Naive thymus-derived CD4-positive, alpha-beta T cell (primary cell): Measurements from ENCODE around the gene ABHD17B. TPM values are rescaled to one million over a fixed set of nuclear protein-coding genes. Genes with fewer than 3 reads are reported as not detected.
"Not testable (repeated sequence)": the region's sequence is repeated elsewhere in the genome, so short reads cannot be mapped to it uniquely, and the experiment has no call there.

Experiments
- ATAC-seq: fragments of 150-1000 bp; cut with Tn5 transposase; 2 replicates; pipeline ENCODE4 v1.10.0; 2021; ENCODE audit warnings: mild to moderate bottlenecking, moderate library complexity
- CTCF ChIA-PET: fragments of 350-600 bp; sonication (Branson Sonifier 250); formaldehyde crosslinking; loops from one replicate; lab custom pipeline; 2021; ENCODE audit warnings: antibody characterized with exemption; lab: Charles Lee
- POLR2A ChIA-PET: fragments of 350-600 bp; sonication (Branson Sonifier 250); formaldehyde crosslinking; loops from one replicate; lab custom pipeline; 2021; ENCODE audit warnings: antibody characterized with exemption, inconsistent platforms; lab: Charles Lee
- DNase-seq, 9 donors: peaks; one replicate each; pipeline versions ENCODE4 v3.0.0 to v3.0.0-alpha.2; 2020 to 2022; ENCODE audit warnings: mixed read lengths in 1 of 9
- H3K27ac ChIP-seq: one replicate; pipeline ENCODE4 v1.7.0; 2013; ENCODE audit warnings: mild to moderate bottlenecking, low read depth, low read length, moderate library complexity
- H3K27me3 ChIP-seq, 2 donors: one replicate each; pipeline ENCODE4 v1.7.0; 2013; ENCODE audit warnings: low read length in 2 of 2, mild to moderate bottlenecking in 2 of 2, moderate library complexity in 2 of 2; ENCODE audit not compliant: control insufficient read depth in 2 of 2, insufficient read depth in 2 of 2
- H3K36me3 ChIP-seq, 3 experiments: 1 replicate in 2 of 3; 2 replicates in 1 of 3; pipeline ENCODE4 v1.7.0; 2013; ENCODE audit warnings: low read length in 3 of 3, mild to moderate bottlenecking in 3 of 3, moderate library complexity in 1 of 3; ENCODE audit not compliant: insufficient read depth in 3 of 3, control insufficient read depth in 2 of 3
- H3K4me1 ChIP-seq, 2 donors: one replicate each; pipeline ENCODE4 v1.7.0; 2013; ENCODE audit warnings: low read length in 2 of 2, mild to moderate bottlenecking in 2 of 2, moderate library complexity in 1 of 2; ENCODE audit not compliant: control insufficient read depth in 2 of 2, insufficient read depth in 2 of 2
- H3K4me3 ChIP-seq: 2 replicates; pipeline ENCODE4 v1.7.0; 2013; ENCODE audit warnings: mild to moderate bottlenecking, low read length
- H3K9me3 ChIP-seq, 3 experiments: 1 replicate in 2 of 3; 2 replicates in 1 of 3; pipeline ENCODE4 v1.7.0; 2013; ENCODE audit warnings: low read length in 3 of 3; ENCODE audit not compliant: control insufficient read depth in 2 of 3
- H3K27ac Mint-ChIP-seq, 9 donors: one replicate each; pipeline ENCODE4 v1.8.0; 2020 to 2022; ENCODE audit warnings: mixed read lengths in 9 of 9, mild to moderate bottlenecking in 8 of 9, moderate library complexity in 5 of 9, inconsistent platforms in 2 of 9
- H3K27me3 Mint-ChIP-seq, 5 donors: one replicate each; pipeline ENCODE4 v1.8.0; 2021 to 2022; ENCODE audit warnings: mixed read lengths in 5 of 5, mild to moderate bottlenecking in 1 of 5
- H3K36me3 Mint-ChIP-seq, 5 donors: one replicate each; pipeline ENCODE4 v1.8.0; 2020 to 2022; ENCODE audit warnings: mixed read lengths in 5 of 5, mild to moderate bottlenecking in 3 of 5, inconsistent platforms in 1 of 5
- H3K4me1 Mint-ChIP-seq, 7 donors: one replicate each; pipeline ENCODE4 v1.8.0; 2020 to 2022; ENCODE audit warnings: mixed read lengths in 7 of 7, mild to moderate bottlenecking in 3 of 7, inconsistent platforms in 1 of 7
- H3K4me3 Mint-ChIP-seq, 10 donors: one replicate each; pipeline ENCODE4 v1.8.0; 2020 to 2022; ENCODE audit warnings: mild to moderate bottlenecking in 10 of 10, mixed read lengths in 10 of 10, moderate library complexity in 6 of 10, inconsistent platforms in 2 of 10
- H3K9me3 Mint-ChIP-seq, 11 donors: one replicate each; pipeline ENCODE4 v1.8.0; 2020 to 2022; ENCODE audit warnings: mixed read lengths in 11 of 11, mild to moderate bottlenecking in 4 of 11, inconsistent platforms in 1 of 11, moderate library complexity in 1 of 11
- intact Hi-C, 2 donors: fragments of 100-400 bp; cut with micrococcal nuclease; formaldehyde crosslinking; loops; one replicate each; pipeline ENCODE4 v1.15.1; 2023
- polyA plus RNA-seq, 2 donors: library from polyadenylated mRNA; unstranded; fragments of 300-500 nt; fragmentation: Illumina TruSeq; gene quantifications; one replicate each; pipeline ENCODE4 v1.2.3, GENCODE V29; 2021
- total RNA-seq, 6 experiments: library from RNA in 5 of 6; stranded (reverse) in 5 of 6; gene quantifications; 1 replicate in 5 of 6; 2 replicates in 1 of 6; pipeline ENCODE4 v1.2.3 and lab custom pipeline; 2021 to 2026

The ABHD17B gene
- total and polyA plus RNA-seq, 7 experiments from 2014 or later = 9.9 to 26.1 (median 19.4) TPM

GRCh38 chr9:71909887-71910649 is 925 bp downstream of the ABHD17B start:
- H3K27me3 ChIP-seq = peaks cover 0 to 3% of the 10 kb centered on the region in 2 donors
- peaks cover 0 to 5% (median 0%) of the 10 kb centered on the region in 3 experiments for H3K36me3 ChIP-seq
- peak overlapping the region; percentile 83 for H3K4me3 ChIP-seq
- peaks cover 15 to 22% of the 10 kb centered on the region in 2 donors for H3K4me1 ChIP-seq
- intact Hi-C loops = loop anchor here (2.0 to 10.0 kb wide), 7 partner anchors 53 to 1651 kb away; partner anchors contain the start of genes SMC5 (in 2 of the 2) and ZFAND5 (in 1 of the 2)
- DNase-seq = peak in 8 of 9 donors; percentile 15 to 62 (median 16)
- Mint-ChIP-seq H3K27ac (peak overlapping the region; percentile 65 to 90 (median 86)), H3K9me3 (no peaks in the 10 kb centered on the region), H3K27me3 (no peaks in the 10 kb centered on the region), H3K4me1 (peaks cover 41 to 86% (median 70%) of the 10 kb centered on the region in 7 donors), H3K36me3 (peaks cover 0 to 9% (median 5%) of the 10 kb centered on the region in 5 donors), H3K4me3 (peak overlapping the region; percentile 93 to 100 (median 100))
- ChIA-PET CTCF (interaction anchor here (0.7 to 1.2 kb wide), 3 partner anchors 91 to 307 kb away, joined by 3 to 8 read pairs (median 3); no protein-coding TSS in a partner anchor), POLR2A (interaction anchor here (0.6 to 2.1 kb wide), 3 partner anchors 8 to 160 kb away, joined by 7 to 12 read pairs (median 8); no protein-coding TSS in a partner anchor)
- H3K9me3 ChIP-seq = no peaks in the 10 kb centered on the region
- no peak for ATAC-seq
- H3K27ac ChIP-seq = peak overlapping the region; percentile 74

- no peaks in the 10 kb centered on the region for H3K27me3 Mint-ChIP-seq
- peak overlapping the region; percentile 93 to 100 (median 100) for H3K4me3 Mint-ChIP-seq
- Histone ChIP-seq H3K27ac (no peak overlapping the region), H3K36me3 (peaks cover 0 to 5% (median 0%) of the 10 kb centered on the region in 3 experiments), H3K4me1 (peaks cover 15 to 22% of the 10 kb centered on the region in 2 donors), H3K4me3 (peak overlapping the region; percentile 83), H3K9me3 (no peaks in the 10 kb centered on the region), H3K27me3 (peaks cover 0 to 3% of the 10 kb centered on the region in 2 donors)
- ChIA-PET CTCF (no interaction called here), POLR2A (no interaction called here)
- no peaks in the 10 kb centered on the region for H3K9me3 Mint-ChIP-seq
- intact Hi-C loops = no loop called here
- H3K4me1 Mint-ChIP-seq = peaks cover 47 to 88% (median 68%) of the 10 kb centered on the region in 7 donors
- no peak for ATAC-seq
- peak overlapping the region in 3 of 9 donors; percentile 25 to 86 (median 28) for H3K27ac Mint-ChIP-seq
- DNase-seq = no peak
- peaks cover 0 to 9% (median 5%) of the 10 kb centered on the region in 5 donors for H3K36me3 Mint-ChIP-seq
Observed at GRCh38 chr9:71908825-71909224, 2.2 kb downstream of the ABHD17B start.

GRCh38 chr9:71904076-71904475 is 6.9 kb downstream of the ABHD17B start:
- no peaks in the 10 kb centered on the region for H3K9me3 ChIP-seq
- Mint-ChIP-seq H3K4me1 (peaks cover 42 to 97% (median 71%) of the 10 kb centered on the region in 7 donors), H3K9me3 (no peaks in the 10 kb centered on the region), H3K36me3 (peaks cover 0 to 10% (median 4%) of the 10 kb centered on the region in 5 donors), H3K27me3 (no peaks in the 10 kb centered on the region), H3K27ac (peak overlapping the region in 1 of 9 donors; percentile 59), H3K4me3 (peak overlapping the region in 1 of 10 donors; percentile 9)
- ATAC-seq (no peak), DNase-seq (no peak)
- intact Hi-C loops = no loop called here
- H3K27ac ChIP-seq = no peak overlapping the region
- peaks cover 3 to 14% of the 10 kb centered on the region in 2 donors for H3K4me1 ChIP-seq
- no peak overlapping the region for H3K4me3 ChIP-seq
- H3K36me3 ChIP-seq = no peaks in the 10 kb centered on the region
- CTCF ChIA-PET = no interaction called here
- H3K27me3 ChIP-seq = no peaks in the 10 kb centered on the region
- POLR2A ChIA-PET = no interaction called here

GRCh38 chr9:71901695-71902597 is 9.0 kb downstream of the ABHD17B start:
- Mint-ChIP-seq H3K4me3 (peak overlapping the region in 8 of 10 donors; percentile 3 to 62 (median 31)), H3K27me3 (no peaks in the 10 kb centered on the region), H3K9me3 (peaks cover 0 to 2% (median 0%) of the 10 kb centered on the region in 11 donors), H3K27ac (peak overlapping the region in 8 of 9 donors; percentile 2 to 78 (median 50)), H3K36me3 (peaks cover 0 to 14% (median 4%) of the 10 kb centered on the region in 5 donors), H3K4me1 (peaks cover 41 to 97% (median 74%) of the 10 kb centered on the region in 7 donors)
- ChIA-PET CTCF (no interaction called here), POLR2A (interaction anchor here (0.5 to 1.6 kb wide), 2 partner anchors 9 to 25 kb away, joined by 3 to 8 read pairs; partner anchors contain the start of genes ABHD17B and C9orf85)
- H3K27me3 ChIP-seq = no peaks in the 10 kb centered on the region
- no peak overlapping the region for H3K4me3 ChIP-seq
- no peak overlapping the region for H3K27ac ChIP-seq
- DNase-seq (no peak), ATAC-seq (peak; percentile 29)
- H3K4me1 ChIP-seq = peaks cover 14 to 24% of the 10 kb centered on the region in 2 donors
- no peaks in the 10 kb centered on the region for H3K9me3 ChIP-seq
- intact Hi-C loops = loop anchor here in 1 of 2 donors (1.0 kb wide), 1 partner anchor 8 kb away; no protein-coding TSS in a partner anchor
- H3K36me3 ChIP-seq = no peaks in the 10 kb centered on the region

- ATAC-seq, CTCF ChIA-PET, H3K27me3 ChIP-seq, POLR2A ChIA-PET, H3K9me3 ChIP-seq, H3K27me3 Mint-ChIP-seq, H3K4me3 ChIP-seq, H3K36me3 ChIP-seq, H3K27ac ChIP-seq, H3K9me3 Mint-ChIP-seq, DNase-seq: not testable (repeated sequence)
- H3K4me1 Mint-ChIP-seq = peaks cover 56 to 92% (median 77%) of the 10 kb centered on the region in 7 donors
- peaks cover 36 to 37% of the 10 kb centered on the region in 2 donors for H3K4me1 ChIP-seq
- intact Hi-C loops = loop anchor here in 1 of 2 donors (5.0 to 10.0 kb wide), 3 partner anchors 36 to 1334 kb away; no protein-coding TSS in a partner anchor
- H3K36me3 Mint-ChIP-seq = peaks cover 0 to 11% (median 3%) of the 10 kb centered on the region in 5 donors
- peak overlapping the region in 6 of 10 donors; percentile 9 to 68 (median 62) for H3K4me3 Mint-ChIP-seq
- H3K27ac Mint-ChIP-seq = peak overlapping the region in 3 of 9 donors; percentile 81 to 83 (median 82)
Observed at GRCh38 chr9:71898756-71899155, 12.2 kb downstream of the ABHD17B start.
